ENCODE data around the gene GRAP.
"Not testable (repeated sequence)": the region's sequence is repeated elsewhere in the genome, so short reads cannot be mapped to it uniquely, and the experiment has no call there.

GRCh38 chr17:19043032-19043431 is 3.7 kb downstream of the GRAP start:
- not testable (repeated sequence) for TF ChIP-seq CTCF (IDR thresholded peaks at IDR 0.05; ENCODE audit: insufficient read depth, low read length); GABPA (IDR thresholded peaks at IDR 0.05; ENCODE audit: low read depth)
